ENCODE measurements around the gene DSN1.

- no peak for TF ChIP-seq HDAC6 (IDR thresholded peaks at IDR 0.05; ENCODE audit: low read depth, low read length)
- TF ChIP-seq CTCF (IDR thresholded peaks at IDR 0.05; ENCODE audit: control extremely low read depth in 1 of 3, insufficient read depth in 1 of 3, low read depth in 1 of 3, low read length in 3 of 3): no peak
- TF ChIP-seq EZH2 (IDR thresholded peaks at IDR 0.05; ENCODE audit: low read depth, low read length, severe bottlenecking): no peak
- TF ChIP-seq ATF2 (IDR thresholded peaks at IDR 0.05; ENCODE audit: low read length): no peak
- TF ChIP-seq EP300 (IDR thresholded peaks at IDR 0.05; ENCODE audit: borderline replicate concordance in 1 of 2, low read depth in 2 of 2, low read length in 2 of 2): no peak
- no peak for TF ChIP-seq YY1 (IDR thresholded peaks at IDR 0.05; ENCODE audit: low read depth, low read length)
- no peak for TF ChIP-seq JUN (IDR thresholded peaks at IDR 0.05; ENCODE audit: low read depth, low read length)
- TF ChIP-seq KDM5A (IDR thresholded peaks at IDR 0.05; ENCODE audit: low read length): no peak
- TF ChIP-seq TCF12 (IDR thresholded peaks at IDR 0.05; ENCODE audit: low read depth, low read length): no peak
- no peak for TF ChIP-seq POLR2A (IDR thresholded peaks at IDR 0.05; ENCODE audit: control extremely low read depth in 1 of 2, low read depth in 2 of 2, low read length in 2 of 2)
These were observed 44.6 kb upstream of the DSN1 start for GRCh38 chr20:36818185-36818584.

Data from H1 (cell line).